ENCODE data around the gene SCO2. TPM values are rescaled to one million over a fixed set of nuclear protein-coding genes. Genes with fewer than 3 reads are reported as not detected.

The SCO2 gene
- total RNA-seq, 1 donor = 2.6 TPM

- DNase-seq (ENCODE audit: low read depth) = no peak
- H3K4me3 ChIP-seq (ENCODE audit: low read depth, low read length) = no peak within 1 kb of the TSS
- TF ChIP-seq, protein P1, sequence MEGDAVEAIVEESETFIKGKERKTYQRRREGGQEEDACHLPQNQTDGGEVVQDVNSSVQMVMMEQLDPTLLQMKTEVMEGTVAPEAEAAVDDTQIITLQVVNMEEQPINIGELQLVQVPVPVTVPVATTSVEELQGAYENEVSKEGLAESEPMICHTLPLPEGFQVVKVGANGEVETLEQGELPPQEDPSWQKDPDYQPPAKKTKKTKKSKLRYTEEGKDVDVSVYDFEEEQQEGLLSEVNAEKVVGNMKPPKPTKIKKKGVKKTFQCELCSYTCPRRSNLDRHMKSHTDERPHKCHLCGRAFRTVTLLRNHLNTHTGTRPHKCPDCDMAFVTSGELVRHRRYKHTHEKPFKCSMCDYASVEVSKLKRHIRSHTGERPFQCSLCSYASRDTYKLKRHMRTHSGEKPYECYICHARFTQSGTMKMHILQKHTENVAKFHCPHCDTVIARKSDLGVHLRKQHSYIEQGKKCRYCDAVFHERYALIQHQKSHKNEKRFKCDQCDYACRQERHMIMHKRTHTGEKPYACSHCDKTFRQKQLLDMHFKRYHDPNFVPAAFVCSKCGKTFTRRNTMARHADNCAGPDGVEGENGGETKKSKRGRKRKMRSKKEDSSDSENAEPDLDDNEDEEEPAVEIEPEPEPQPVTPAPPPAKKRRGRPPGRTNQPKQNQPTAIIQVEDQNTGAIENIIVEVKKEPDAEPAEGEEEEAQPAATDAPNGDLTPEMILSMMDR (IDR thresholded peaks at IDR 0.05; ENCODE audit: insufficient read depth, low read depth, low read length) = no peak
Measured at GRCh38 chr22:50486561-50487289, 38.7 kb downstream of the SCO2 start, which contains the start of gene MIOX. Gene MIOX, plus strand, starts transcription at chr22:50486859. Its CDS starts 39 bp downstream, at chr22:50486898.

GRCh38 chr22:50485221-50486131 is 39.9 kb downstream of the SCO2 start:
- H3K4me3 ChIP-seq (ENCODE audit: low read depth, low read length) = no peak overlapping the region
- DNase-seq (ENCODE audit: low read depth) = no peak
- TF ChIP-seq, protein P1 (IDR thresholded peaks at IDR 0.05; ENCODE audit: insufficient read depth, low read depth, low read length) = no peak

- TF ChIP-seq, protein P1 (IDR thresholded peaks at IDR 0.05; ENCODE audit: insufficient read depth, low read depth, low read length) = no peak
- H3K4me3 ChIP-seq (ENCODE audit: low read depth, low read length) = no peak overlapping the region
- no peak for DNase-seq (ENCODE audit: low read depth)
Measured at GRCh38 chr22:50483977-50484853, 41.2 kb downstream of the SCO2 start.

GRCh38 chr22:50483556-50483955 is 41.8 kb downstream of the SCO2 start:
- TF ChIP-seq, protein P1 (IDR thresholded peaks at IDR 0.05; ENCODE audit: insufficient read depth, low read depth, low read length) = no peak
- DNase-seq (ENCODE audit: low read depth) = no peak
- no peak overlapping the region for H3K4me3 ChIP-seq (ENCODE audit: low read depth, low read length)

DNA sequence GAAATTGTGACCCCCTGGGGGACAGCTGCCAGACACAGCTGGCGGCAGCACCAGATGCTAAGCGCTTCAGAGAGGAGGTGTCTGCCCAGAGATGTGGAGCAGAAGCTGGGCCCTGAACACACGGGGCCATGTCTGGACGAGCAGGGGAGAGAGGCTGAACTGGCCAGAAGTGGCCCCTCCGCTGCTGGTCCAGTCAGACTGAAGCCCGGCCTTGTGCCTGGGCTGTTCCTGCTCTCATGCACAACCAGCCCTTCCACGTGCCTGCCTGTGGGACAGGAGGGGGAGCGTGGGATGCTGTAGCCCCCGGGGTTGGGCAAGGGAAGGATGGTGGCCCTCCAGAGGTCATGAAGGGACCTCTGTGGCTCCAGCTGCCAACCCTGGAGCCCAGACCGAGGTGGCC is 42.3 kb downstream of the SCO2 start:
- peak overlapping the region; percentile 81 for H3K4me3 ChIP-seq (ENCODE audit: low read depth, low read length)
- no peak for DNase-seq (ENCODE audit: low read depth)
- TF ChIP-seq, protein P1 (IDR thresholded peaks at IDR 0.05; ENCODE audit: insufficient read depth, low read depth, low read length) = no peak
